HL-60 (cell line): ENCODE results near the gene RNLS.

Experiments used
- DNase-seq, 2 experiments: peaks; one replicate each; pipeline ENCODE4 v3.0.0-alpha.2; 2010 to 2020; ENCODE audit warnings: low read depth in 1 of 2, low spot score in 1 of 2
- H3K27ac ChIP-seq: fragments of 250-450 bp; sonication (Bioruptor Pico); replicated peaks from 2 replicates; pipeline ENCODE4 v1.5.1; 2020; ENCODE audit warnings: mild to moderate bottlenecking, moderate library complexity
- H3K27me3 ChIP-seq: fragments of 250-450 bp; sonication (Bioruptor Pico); 2 replicates; pipeline ENCODE4 v1.5.1; 2021; ENCODE audit warnings: mild to moderate bottlenecking, moderate library complexity; ENCODE audit not compliant: insufficient read depth, poor library complexity, severe bottlenecking
- H3K4me3 ChIP-seq: replicated peaks from 2 replicates; pipeline ENCODE4 v1.5.1; 2011; ENCODE audit warnings: mild to moderate bottlenecking, control low read depth, low read length; ENCODE audit not compliant: insufficient read depth
- GABPA ChIP-seq: IDR thresholded peaks from 2 replicates; pipeline ENCODE4 v1.6.1; 2012; ENCODE audit warnings: low read depth
- POLR2AphosphoS5 ChIP-seq: IDR thresholded peaks from 2 replicates; pipeline ENCODE4 v1.6.1; 2012; ENCODE audit warnings: low read depth
- SPI1 ChIP-seq: IDR thresholded peaks from 2 replicates; pipeline ENCODE4 v1.6.1; 2012; ENCODE audit warnings: low read depth, mild to moderate bottlenecking, borderline replicate concordance
- TF ChIP-seq, protein P1 (sequence below): IDR thresholded peaks from 2 replicates; pipeline ENCODE4 v1.6.1; 2012; ENCODE audit warnings: low read depth; ENCODE audit not compliant: insufficient replicate concordance
- TF ChIP-seq, protein P2 (sequence below): IDR thresholded peaks from one replicate; pipeline ENCODE4 v1.5.1; 2011; ENCODE audit warnings: low read length, control low read depth, inconsistent platforms; ENCODE audit not compliant: insufficient read depth

Gene RNLS

DNA sequence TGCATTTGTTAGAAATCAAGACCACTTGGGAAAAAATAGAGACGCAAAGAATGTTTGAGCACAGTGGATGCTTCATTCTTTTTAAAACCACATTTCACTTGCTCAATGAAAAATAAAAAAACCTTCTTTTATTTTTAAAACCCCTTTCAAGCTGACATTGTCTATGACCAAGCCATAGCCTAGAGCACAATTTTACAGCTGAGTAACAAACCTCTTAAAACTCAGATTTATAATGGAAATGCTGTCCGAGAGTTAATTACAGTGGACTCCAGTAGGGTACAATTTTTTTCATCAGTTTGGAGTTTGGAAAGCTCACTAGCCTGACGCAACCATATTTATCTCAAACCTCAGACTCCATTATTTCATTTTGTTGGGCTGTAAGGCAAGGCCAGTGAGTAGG is 116.3 kb downstream of the RNLS start:
- Histone ChIP-seq H3K27me3 (no peaks in the 10 kb centered on the region), H3K27ac (no peak overlapping the region), H3K4me3 (no peak overlapping the region)
- no peak for DNase-seq
- TF ChIP-seq, protein P1, sequence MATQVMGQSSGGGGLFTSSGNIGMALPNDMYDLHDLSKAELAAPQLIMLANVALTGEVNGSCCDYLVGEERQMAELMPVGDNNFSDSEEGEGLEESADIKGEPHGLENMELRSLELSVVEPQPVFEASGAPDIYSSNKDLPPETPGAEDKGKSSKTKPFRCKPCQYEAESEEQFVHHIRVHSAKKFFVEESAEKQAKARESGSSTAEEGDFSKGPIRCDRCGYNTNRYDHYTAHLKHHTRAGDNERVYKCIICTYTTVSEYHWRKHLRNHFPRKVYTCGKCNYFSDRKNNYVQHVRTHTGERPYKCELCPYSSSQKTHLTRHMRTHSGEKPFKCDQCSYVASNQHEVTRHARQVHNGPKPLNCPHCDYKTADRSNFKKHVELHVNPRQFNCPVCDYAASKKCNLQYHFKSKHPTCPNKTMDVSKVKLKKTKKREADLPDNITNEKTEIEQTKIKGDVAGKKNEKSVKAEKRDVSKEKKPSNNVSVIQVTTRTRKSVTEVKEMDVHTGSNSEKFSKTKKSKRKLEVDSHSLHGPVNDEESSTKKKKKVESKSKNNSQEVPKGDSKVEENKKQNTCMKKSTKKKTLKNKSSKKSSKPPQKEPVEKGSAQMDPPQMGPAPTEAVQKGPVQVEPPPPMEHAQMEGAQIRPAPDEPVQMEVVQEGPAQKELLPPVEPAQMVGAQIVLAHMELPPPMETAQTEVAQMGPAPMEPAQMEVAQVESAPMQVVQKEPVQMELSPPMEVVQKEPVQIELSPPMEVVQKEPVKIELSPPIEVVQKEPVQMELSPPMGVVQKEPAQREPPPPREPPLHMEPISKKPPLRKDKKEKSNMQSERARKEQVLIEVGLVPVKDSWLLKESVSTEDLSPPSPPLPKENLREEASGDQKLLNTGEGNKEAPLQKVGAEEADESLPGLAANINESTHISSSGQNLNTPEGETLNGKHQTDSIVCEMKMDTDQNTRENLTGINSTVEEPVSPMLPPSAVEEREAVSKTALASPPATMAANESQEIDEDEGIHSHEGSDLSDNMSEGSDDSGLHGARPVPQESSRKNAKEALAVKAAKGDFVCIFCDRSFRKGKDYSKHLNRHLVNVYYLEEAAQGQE = no peak
- TF ChIP-seq, protein P2, sequence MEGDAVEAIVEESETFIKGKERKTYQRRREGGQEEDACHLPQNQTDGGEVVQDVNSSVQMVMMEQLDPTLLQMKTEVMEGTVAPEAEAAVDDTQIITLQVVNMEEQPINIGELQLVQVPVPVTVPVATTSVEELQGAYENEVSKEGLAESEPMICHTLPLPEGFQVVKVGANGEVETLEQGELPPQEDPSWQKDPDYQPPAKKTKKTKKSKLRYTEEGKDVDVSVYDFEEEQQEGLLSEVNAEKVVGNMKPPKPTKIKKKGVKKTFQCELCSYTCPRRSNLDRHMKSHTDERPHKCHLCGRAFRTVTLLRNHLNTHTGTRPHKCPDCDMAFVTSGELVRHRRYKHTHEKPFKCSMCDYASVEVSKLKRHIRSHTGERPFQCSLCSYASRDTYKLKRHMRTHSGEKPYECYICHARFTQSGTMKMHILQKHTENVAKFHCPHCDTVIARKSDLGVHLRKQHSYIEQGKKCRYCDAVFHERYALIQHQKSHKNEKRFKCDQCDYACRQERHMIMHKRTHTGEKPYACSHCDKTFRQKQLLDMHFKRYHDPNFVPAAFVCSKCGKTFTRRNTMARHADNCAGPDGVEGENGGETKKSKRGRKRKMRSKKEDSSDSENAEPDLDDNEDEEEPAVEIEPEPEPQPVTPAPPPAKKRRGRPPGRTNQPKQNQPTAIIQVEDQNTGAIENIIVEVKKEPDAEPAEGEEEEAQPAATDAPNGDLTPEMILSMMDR = no peak
- no peak for TF ChIP-seq POLR2AphosphoS5
- TF ChIP-seq GABPA = no peak
- no peak for TF ChIP-seq SPI1

DNA sequence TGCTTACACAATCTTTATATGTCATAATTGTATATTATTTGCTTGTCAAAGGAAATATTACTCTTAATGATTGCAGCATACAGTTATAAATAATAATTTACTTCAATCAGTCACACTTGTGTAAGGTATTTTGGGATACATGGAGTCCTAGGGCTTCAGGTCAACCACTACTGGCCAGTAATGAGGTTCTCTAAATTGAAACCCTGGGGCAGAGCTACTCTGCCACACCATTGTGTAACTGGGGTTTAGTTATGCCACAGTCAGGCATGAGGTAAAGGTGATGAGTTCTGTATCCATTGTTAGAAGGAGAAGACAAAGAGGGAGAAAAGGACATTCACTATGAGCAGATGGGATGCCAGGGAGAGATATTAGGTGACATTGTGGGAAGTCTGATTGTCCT is 117.4 kb downstream of the RNLS start:
- no peak for DNase-seq
- H3K27me3 ChIP-seq = no peaks in the 10 kb centered on the region
- H3K27ac ChIP-seq = no peak overlapping the region
- TF ChIP-seq POLR2AphosphoS5 = no peak
- TF ChIP-seq, protein P2 = no peak
- no peak overlapping the region for H3K4me3 ChIP-seq

DNA sequence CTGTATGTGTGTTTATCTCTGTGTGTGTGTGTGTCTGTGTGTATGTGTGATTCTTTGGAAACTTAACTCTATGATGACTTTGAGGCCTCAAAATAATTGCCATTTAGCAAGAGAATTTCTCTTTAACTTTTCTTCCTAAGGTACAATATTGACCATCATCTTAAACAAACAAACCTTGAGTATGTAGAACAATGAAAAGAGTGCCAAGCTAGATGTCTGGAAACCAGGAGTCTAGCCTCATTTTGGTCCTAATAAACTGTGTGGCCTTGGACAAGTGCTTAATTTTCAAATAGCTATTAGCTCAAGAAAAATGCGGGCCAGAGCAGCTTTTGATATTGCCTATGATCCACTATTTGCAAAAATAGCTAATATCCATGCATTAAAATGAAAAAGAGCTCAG is 119.3 kb downstream of the RNLS start:
- Histone ChIP-seq H3K27ac (no peak overlapping the region), H3K27me3 (no peaks in the 10 kb centered on the region), H3K4me3 (no peak overlapping the region)
- no peak for DNase-seq
- TF ChIP-seq, protein P1 = no peak
- TF ChIP-seq POLR2AphosphoS5 (no peak), GABPA (no peak), SPI1 (no peak)
- TF ChIP-seq, protein P2 = no peak

DNA sequence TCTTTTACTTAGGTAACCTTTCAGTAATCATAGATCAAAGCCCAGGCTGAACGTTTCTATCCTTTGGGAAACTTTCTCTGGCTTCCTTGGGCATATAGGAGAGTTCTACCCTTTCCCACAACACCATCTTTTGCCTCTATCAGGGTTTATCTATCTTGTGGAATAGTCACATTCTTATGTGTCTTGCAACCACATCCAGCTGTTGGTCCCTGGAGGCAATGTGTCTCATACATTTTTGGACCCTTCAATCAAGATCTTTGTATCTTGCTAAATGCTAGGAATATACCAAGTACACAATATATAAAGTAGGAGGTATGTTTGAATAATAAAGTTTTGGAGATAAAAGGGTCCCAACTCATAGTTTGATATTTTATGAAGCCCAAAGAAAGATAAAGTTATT is 121.7 kb downstream of the RNLS start:
- DNase-seq = no peak
- H3K4me3 ChIP-seq = no peak overlapping the region
- TF ChIP-seq GABPA (no peak), SPI1 (no peak), POLR2AphosphoS5 (no peak)
- TF ChIP-seq, protein P1 = no peak
- TF ChIP-seq, protein P2 = no peak
- H3K27me3 ChIP-seq = no peaks in the 10 kb centered on the region
- H3K27ac ChIP-seq = no peak overlapping the region
